Stimulated activated naive CD4-positive, alpha-beta T cell treated with Interleukin-2 at 50 U/mL for 16 hours (primary cell): ENCODE data around the gene UBE3C.
A peak's percentile ranks its signal among the peaks of the same experiment; 100 is the strongest.
"Not testable (repeated sequence)": the region's sequence is repeated elsewhere in the genome, so short reads cannot be mapped to it uniquely, and the experiment has no call there.

Experiments used
- DNase-seq: peaks from one replicate; lab custom pipeline; 2025; lab: John Stamatoyannopoulos, UW

The UBE3C gene

GRCh38 chr7:157138424-157139110, at the start of gene UBE3C:
TSS of gene UBE3C (plus strand) at chr7:157138926. CDS start at chr7:157139273, 347 bp downstream.
- peak; percentile 92 for DNase-seq

- no peak for DNase-seq
Measured at GRCh38 chr7:157089100-157089610, 49.6 kb upstream of the UBE3C start.

- DNase-seq = no peak
Measured at GRCh38 chr7:157090485-157091165, 48.1 kb upstream of the UBE3C start.

GRCh38 chr7:157096286-157097055, 42.3 kb upstream of the UBE3C start:
- no peak for DNase-seq

GRCh38 chr7:157097056-157097329, 41.7 kb upstream of the UBE3C start:
- no peak for DNase-seq

GRCh38 chr7:157097569-157097968, 41.2 kb upstream of the UBE3C start:
- no peak for DNase-seq

GRCh38 chr7:157100005-157100404, 38.7 kb upstream of the UBE3C start:
- not testable (repeated sequence) for DNase-seq

- not testable (repeated sequence) for DNase-seq
Measured at GRCh38 chr7:157103641-157104040, 35.1 kb upstream of the UBE3C start.

- no peak for DNase-seq
Measured at GRCh38 chr7:157111311-157111710, 27.4 kb upstream of the UBE3C start.

- DNase-seq = no peak
Measured at GRCh38 chr7:157112706-157113105, 26.0 kb upstream of the UBE3C start.

- DNase-seq = no peak
Measured at GRCh38 chr7:157113607-157114006, 25.1 kb upstream of the UBE3C start.

GRCh38 chr7:157116762-157117161, 22.0 kb upstream of the UBE3C start:
- DNase-seq = no peak

- DNase-seq = no peak
Measured at GRCh38 chr7:157117796-157118195, 20.9 kb upstream of the UBE3C start.

GRCh38 chr7:157120181-157120580, 18.5 kb upstream of the UBE3C start:
- no peak for DNase-seq

GRCh38 chr7:157121184-157121715, 17.5 kb upstream of the UBE3C start:
- no peak for DNase-seq

GRCh38 chr7:157122800-157123495, 15.8 kb upstream of the UBE3C start:
- DNase-seq = no peak

GRCh38 chr7:157124690-157125089, 14.0 kb upstream of the UBE3C start:
- DNase-seq = no peak

- no peak for DNase-seq
Measured at GRCh38 chr7:157125376-157126223, 13.1 kb upstream of the UBE3C start.

- DNase-seq = no peak
Measured at GRCh38 chr7:157126921-157127320, 11.8 kb upstream of the UBE3C start.

GRCh38 chr7:157129200-157129599, 9.5 kb upstream of the UBE3C start:
- no peak for DNase-seq

- DNase-seq = no peak
Measured at GRCh38 chr7:157129907-157130460, 8.7 kb upstream of the UBE3C start.
